CD4-positive, alpha-beta T cell treated with Interleukin-4 for 4 hours (primary cell): ENCODE results near the gene ARSB.
"Not testable (repeated sequence)": the region's sequence is repeated elsewhere in the genome, so short reads cannot be mapped to it uniquely, and the experiment has no call there.

Source experiments
- DNase-seq: peaks from one replicate; pipeline ENCODE4 v3.0.0-alpha.2; 2020

ARSB gene

GRCh38 chr5:78929833-78930232, 55.3 kb downstream of the ARSB start:
- DNase-seq, result no peak

- no peak for DNase-seq
Measured at GRCh38 chr5:78927657-78928282, 57.3 kb downstream of the ARSB start.

GRCh38 chr5:78926252-78926651, 58.9 kb downstream of the ARSB start:
- no peak for DNase-seq

- DNase-seq, result no peak
Measured at GRCh38 chr5:78925129-78925876, 59.8 kb downstream of the ARSB start.

GRCh38 chr5:78923622-78923970, 61.5 kb downstream of the ARSB start:
- DNase-seq, result no peak

- DNase-seq, result no peak
Measured at GRCh38 chr5:78922879-78923621, 62.1 kb downstream of the ARSB start.

- DNase-seq, result no peak
Measured at GRCh38 chr5:78920604-78921003, 64.5 kb downstream of the ARSB start.

- DNase-seq, result no peak
Measured at GRCh38 chr5:78919796-78920195, 65.3 kb downstream of the ARSB start.

GRCh38 chr5:78916044-78916443, 69.1 kb downstream of the ARSB start:
- no peak for DNase-seq

GRCh38 chr5:78915170-78915569, 69.9 kb downstream of the ARSB start:
- no peak for DNase-seq

GRCh38 chr5:78912811-78913210, 72.3 kb downstream of the ARSB start:
- no peak for DNase-seq

GRCh38 chr5:78912085-78912771, 72.9 kb downstream of the ARSB start:
- DNase-seq, result no peak

- DNase-seq, result not testable (repeated sequence)
Measured at GRCh38 chr5:78909224-78909983, 75.7 kb downstream of the ARSB start.

- DNase-seq, result no peak
Measured at GRCh38 chr5:78908173-78909061, 76.7 kb downstream of the ARSB start.

- no peak for DNase-seq
Measured at GRCh38 chr5:78907255-78907891, 77.7 kb downstream of the ARSB start.

- no peak for DNase-seq
Measured at GRCh38 chr5:78905084-78905938, 79.8 kb downstream of the ARSB start.

- no peak for DNase-seq
Measured at GRCh38 chr5:78903861-78904260, 81.2 kb downstream of the ARSB start.

- no peak for DNase-seq
Measured at GRCh38 chr5:78903353-78903752, 81.8 kb downstream of the ARSB start.

GRCh38 chr5:78899922-78900362, 85.2 kb downstream of the ARSB start:
- DNase-seq, result peak; percentile 32

- DNase-seq, result no peak
Measured at GRCh38 chr5:78896132-78896531, 89.0 kb downstream of the ARSB start.
